C1 segment of cervical spinal cord (tissue), 14 donors: Measurements from ENCODE around the gene TCN2.
"Not testable (repeated sequence)": the region's sequence is repeated elsewhere in the genome, so short reads cannot be mapped to it uniquely, and the experiment has no call there.

ENCODE experiments used
- DNase-seq, 14 donors: peaks; one replicate each; lab custom pipeline; 2025; lab: John Stamatoyannopoulos, UW

TCN2 gene

GRCh38 chr22:30643055-30643875 is 36.3 kb downstream of the TCN2 start:
- peak in 5 of 14 donors; percentile 12 to 41 (median 28) for DNase-seq

DNA sequence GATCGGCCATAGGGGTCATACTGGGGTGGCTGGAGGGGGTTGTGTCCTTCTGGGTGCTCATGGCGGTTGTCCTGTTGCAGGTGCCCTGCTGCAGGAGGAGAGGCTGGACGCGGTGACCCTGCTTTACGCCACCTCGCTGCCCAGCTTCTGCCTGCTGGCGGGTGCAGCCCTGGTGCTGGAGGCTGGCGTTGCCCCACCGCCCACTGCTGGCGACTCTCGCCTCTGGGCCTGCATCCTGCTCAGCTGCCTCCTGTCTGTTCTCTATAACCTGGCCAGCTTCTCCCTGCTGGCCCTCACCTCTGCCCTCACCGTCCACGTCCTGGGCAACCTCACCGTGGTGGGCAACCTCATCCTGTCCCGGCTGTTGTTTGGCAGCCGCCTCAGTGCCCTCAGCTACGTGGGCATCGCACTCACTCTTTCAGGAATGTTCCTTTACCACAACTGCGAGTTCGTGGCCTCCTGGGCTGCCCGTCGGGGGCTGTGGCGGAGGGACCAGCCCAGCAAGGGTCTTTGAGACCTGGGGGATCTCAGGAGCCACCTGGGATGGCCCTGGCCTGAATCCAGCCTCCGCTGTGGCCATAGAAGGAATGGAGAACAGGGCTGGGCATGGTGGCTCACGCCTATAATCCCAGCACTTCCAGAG is 39.7 kb downstream of the TCN2 start:
- DNase-seq: no peak

- DNase-seq: no peak
Observed at GRCh38 chr22:30647536-30647935, 40.6 kb downstream of the TCN2 start.

GRCh38 chr22:30648825-30649224 is 41.9 kb downstream of the TCN2 start:
- DNase-seq: no peak

- peak in 1 of 14 donors; percentile 9 for DNase-seq
Observed at GRCh38 chr22:30649430-30650007, 42.5 kb downstream of the TCN2 start.

- DNase-seq: peak in 11 of 14 donors; percentile 7 to 77 (median 51)
Observed at GRCh38 chr22:30650508-30651116, 43.6 kb downstream of the TCN2 start.

- DNase-seq: no peak
Observed at GRCh38 chr22:30652852-30653251, 45.9 kb downstream of the TCN2 start.

DNA sequence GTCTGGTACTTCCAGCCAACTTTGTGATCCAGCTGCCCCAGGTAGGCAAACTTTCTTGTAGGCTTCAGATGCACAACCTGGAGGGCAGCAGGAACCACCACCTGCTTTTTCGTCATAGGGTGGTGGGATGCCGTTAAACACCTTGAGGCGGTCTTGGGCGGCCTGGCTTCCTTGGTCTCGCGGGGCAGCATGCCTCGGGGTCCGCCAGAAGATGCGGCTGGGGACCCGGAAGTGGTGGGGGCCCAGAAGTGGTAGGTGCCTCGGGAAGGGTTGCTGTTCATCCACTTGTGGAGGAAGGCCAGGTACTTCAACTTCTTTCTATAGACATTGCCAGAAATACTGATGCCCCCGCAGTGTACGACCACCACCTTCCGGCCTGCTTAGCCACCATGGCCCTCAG is 47.4 kb downstream of the TCN2 start:
- DNase-seq: no peak

GRCh38 chr22:30655532-30655931 is 48.6 kb downstream of the TCN2 start:
- no peak for DNase-seq

DNA sequence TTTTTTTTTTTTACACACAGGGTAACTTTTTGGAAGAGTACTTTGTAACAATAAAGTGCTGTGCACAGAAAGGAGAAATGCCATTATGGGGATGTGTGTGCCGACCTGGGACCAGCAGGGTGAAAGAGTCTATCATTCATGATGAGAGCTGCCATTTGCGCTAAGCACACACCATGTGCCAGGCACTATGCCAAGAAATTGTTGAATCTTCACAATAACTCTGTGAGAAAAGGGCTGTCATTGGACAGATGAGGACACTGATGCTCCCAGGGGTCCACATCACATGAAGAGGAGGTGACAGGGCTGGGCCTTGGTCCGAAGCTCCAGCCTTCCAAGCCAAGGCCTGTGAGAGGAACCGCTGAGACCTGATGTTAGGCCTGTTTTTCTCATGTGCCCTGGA is 55.1 kb downstream of the TCN2 start:
- DNase-seq: no peak

- no peak for DNase-seq
Observed at GRCh38 chr22:30664798-30665197, 57.8 kb downstream of the TCN2 start.

- no peak for DNase-seq
Observed at GRCh38 chr22:30665266-30665665, 58.3 kb downstream of the TCN2 start.

DNA sequence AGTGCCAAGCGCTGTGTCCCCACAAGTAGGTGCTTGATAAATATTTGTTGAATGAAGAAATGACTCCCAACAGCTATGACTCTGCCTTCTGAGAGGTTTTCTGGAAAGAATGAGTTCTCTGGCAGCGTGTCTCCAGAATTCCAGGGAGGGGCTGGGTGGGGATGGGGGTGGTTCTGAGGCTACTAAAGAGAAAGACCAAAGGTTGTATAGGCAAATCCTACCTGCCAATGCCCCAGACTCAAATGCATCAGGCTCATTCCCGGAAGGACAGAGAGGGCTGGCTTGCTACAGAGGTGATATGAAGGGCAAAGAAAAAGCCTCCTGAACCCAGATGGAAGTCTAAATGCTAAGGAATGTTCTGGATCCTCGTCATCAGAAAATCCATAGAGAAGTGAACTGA is 58.8 kb downstream of the TCN2 start:
- DNase-seq: no peak

DNA sequence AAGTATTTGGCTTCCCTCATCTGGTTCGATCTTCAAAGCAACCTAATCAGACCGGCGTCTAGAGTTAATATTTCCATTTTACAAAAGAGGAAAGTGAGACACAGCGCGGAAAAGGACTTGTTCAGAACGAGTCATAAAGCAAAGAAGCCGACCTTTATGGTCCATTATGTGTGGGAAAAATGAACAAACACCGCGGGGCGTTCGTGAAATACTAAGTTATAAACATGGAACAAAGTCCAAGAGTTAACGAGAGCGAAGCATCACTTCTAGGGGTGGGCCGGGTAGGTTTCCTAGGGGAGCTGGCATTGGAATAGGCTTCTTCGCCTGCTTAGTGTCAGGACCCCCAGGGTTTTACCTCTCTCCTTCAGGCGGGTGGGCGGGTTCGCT is 60.1 kb downstream of the TCN2 start:
- DNase-seq: no peak

GRCh38 chr22:30667494-30668385 is 60.8 kb downstream of the TCN2 start, which contains the start of gene DUSP18:
Gene DUSP18, minus strand, starts transcription at chr22:30667875. Its CDS starts 3,872 bp downstream, at chr22:30664003.
- DNase-seq: peak; percentile 46 to 94 (median 86)

GRCh38 chr22:30668386-30668710 is 61.4 kb downstream of the TCN2 start:
- DNase-seq: no peak

GRCh38 chr22:30671071-30671470 is 64.1 kb downstream of the TCN2 start:
- no peak for DNase-seq

GRCh38 chr22:30673136-30673535 is 66.2 kb downstream of the TCN2 start:
- no peak for DNase-seq

- no peak for DNase-seq
Observed at GRCh38 chr22:30674482-30674881, 67.5 kb downstream of the TCN2 start.

- peak in 1 of 14 donors; percentile 28 for DNase-seq
Observed at GRCh38 chr22:30675436-30675835, 68.5 kb downstream of the TCN2 start.

- not testable (repeated sequence) for DNase-seq
Observed at GRCh38 chr22:30676565-30676964, 69.6 kb downstream of the TCN2 start.
